MG63 (cell line): Measurements from ENCODE around the gene SETBP1. TPM values are rescaled to one million over a fixed set of nuclear protein-coding genes. Genes with fewer than 3 reads are reported as not detected.

Experiments
- DNase-seq: peaks from one replicate; pipeline ENCODE4 v3.0.0-alpha.2; 2020
- H3K27me3 ChIP-seq: fragments of 250-450 bp; sonication (Bioruptor Pico); 2 replicates; pipeline ENCODE4 v1.5.1; 2020; ENCODE audit warnings: mild to moderate bottlenecking, moderate library complexity
- H3K36me3 ChIP-seq: fragments of 250-450 bp; sonication (Bioruptor Pico); 2 replicates; pipeline ENCODE4 v1.5.1; 2020; ENCODE audit warnings: mild to moderate bottlenecking, moderate library complexity
- H3K4me3 ChIP-seq: fragments of 250-450 bp; sonication (Bioruptor Pico); 2 replicates; pipeline ENCODE4 v1.5.1; 2020; ENCODE audit warnings: mild to moderate bottlenecking, moderate library complexity
- H3K9me3 ChIP-seq: fragments of 250-450 bp; sonication (Bioruptor Pico); 2 replicates; pipeline ENCODE4 v1.5.1; 2020; ENCODE audit warnings: mild to moderate bottlenecking, moderate library complexity
- total RNA-seq: library from RNA; depleted of rRNA; stranded (reverse); fragments of >200 nt; shearing (Covaris generic); gene quantifications from 2 replicates; pipeline ENCODE4 v1.2.3, GENCODE V29; 2014; ENCODE audit warnings: low replicate concordance

The SETBP1 gene
- total RNA-seq, 1 experiment from 2014 or later, result not detected

DNA sequence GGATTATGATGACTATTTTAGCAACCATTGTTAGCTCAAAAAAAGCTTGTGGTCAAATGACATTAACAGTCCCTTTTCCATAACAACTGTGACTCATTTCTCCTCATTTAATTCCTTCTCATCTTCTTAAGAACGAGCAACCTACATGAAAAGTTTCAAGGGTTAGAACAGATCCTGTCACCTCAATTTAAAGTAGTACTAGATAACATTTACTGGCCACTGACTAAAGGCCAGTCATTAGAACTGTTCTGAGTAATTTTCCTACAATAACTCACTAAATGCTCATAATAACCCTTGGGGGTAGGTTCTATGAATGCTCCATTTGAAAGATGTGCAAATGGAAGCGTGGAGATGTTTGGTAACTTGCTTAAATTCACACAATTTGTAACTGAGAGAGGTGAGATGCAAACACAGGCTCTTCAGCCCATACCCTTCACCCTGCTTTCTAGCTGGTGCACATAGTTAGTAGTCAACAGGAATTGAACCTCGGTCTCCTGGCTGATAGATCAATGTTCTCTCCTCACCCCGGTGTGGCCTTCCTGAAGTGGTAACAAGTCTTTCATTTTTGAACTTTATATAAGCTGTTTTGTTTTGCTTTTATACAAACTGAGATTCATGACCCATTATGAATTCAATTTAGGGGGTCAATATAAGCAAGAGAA is 212.5 kb downstream of the SETBP1 start:
- Histone ChIP-seq H3K4me3 (no peak overlapping the region), H3K36me3 (no peaks in the 10 kb centered on the region), H3K27me3 (no peaks in the 10 kb centered on the region), H3K9me3 (no peaks in the 10 kb centered on the region)
- no peak for DNase-seq

DNA sequence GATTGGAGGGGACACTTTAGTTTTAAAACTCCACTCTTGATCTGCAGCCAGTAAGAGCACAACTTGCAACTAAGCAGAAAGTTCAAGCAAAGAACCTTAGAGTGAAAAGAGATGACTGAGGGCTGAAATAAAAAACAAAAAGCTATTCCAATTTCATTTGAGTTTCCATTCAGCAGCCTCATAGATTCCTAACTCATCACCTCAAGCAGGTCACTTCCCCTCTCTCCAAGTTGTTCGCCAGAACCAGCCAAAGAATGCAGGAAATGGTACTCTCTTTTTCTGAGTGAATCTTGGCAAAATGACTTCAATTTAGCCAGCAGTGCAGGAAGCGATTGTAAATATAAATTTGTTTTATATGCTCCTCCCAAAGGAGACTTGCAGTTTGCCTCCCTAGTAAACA is 213.3 kb downstream of the SETBP1 start:
- H3K4me3 ChIP-seq, result no peak overlapping the region

DNA sequence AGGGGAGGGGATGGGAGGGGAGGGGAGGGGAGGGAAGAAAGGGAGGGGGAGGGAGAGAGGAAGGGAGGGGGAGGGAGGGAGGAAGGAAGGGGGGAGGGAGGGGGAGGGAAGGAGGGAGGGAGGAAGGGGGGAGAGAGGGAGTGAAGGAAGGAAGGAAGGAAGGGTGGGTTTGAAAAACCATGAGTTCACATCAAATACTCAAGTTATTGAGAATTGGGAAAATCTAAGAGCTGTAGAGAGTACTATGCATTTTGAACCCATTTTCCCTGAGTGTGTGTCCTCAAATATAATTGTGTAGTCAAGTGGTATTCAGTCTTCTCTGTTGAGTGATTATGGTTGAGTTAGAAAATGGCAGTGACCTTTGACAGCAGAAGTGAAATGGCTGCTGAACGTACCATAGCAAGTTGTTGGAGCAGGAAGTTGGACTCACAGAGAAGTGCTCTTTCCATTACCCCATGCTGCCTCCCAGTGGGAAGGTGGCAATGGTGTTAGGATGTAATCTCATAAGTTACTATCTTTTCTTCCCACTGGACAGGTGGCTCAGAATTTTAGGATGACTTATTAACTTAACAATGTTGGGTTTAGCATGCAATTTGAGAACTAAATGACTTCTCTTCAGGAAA is 214.6 kb downstream of the SETBP1 start:
- peak; percentile 11 for DNase-seq
- no peaks in the 10 kb centered on the region for H3K27me3 ChIP-seq
- H3K4me3 ChIP-seq, result no peak overlapping the region
- H3K9me3 ChIP-seq, result no peaks in the 10 kb centered on the region
- H3K36me3 ChIP-seq, result no peaks in the 10 kb centered on the region

More for the DNA sequence above, 213.3 kb downstream of the SETBP1 start:
- H3K9me3 ChIP-seq, result no peaks in the 10 kb centered on the region
- no peaks in the 10 kb centered on the region for H3K36me3 ChIP-seq
- no peak for DNase-seq
- H3K27me3 ChIP-seq, result no peaks in the 10 kb centered on the region

DNA sequence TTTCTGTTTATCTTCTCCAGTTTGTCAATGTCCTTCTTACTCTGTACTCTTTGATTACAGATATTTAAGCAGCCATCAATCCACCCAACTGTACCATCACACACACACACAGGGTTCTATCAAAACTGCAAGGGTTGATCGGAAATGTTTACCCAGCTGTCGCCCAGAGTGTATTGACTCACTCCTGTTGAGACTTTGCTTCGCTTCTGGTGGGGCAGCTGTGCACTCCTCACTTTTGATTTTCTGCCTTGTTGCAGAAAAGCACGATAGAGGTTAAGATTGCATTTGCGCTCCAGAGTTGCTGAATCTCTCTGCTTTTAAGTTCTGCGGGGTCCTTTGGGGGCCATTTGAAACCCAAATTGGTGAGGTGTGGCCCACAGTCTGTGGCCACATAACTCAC is 216.2 kb downstream of the SETBP1 start:
- Histone ChIP-seq H3K27me3 (no peaks in the 10 kb centered on the region), H3K4me3 (no peak overlapping the region), H3K9me3 (no peaks in the 10 kb centered on the region), H3K36me3 (no peaks in the 10 kb centered on the region)
- DNase-seq, result no peak

DNA sequence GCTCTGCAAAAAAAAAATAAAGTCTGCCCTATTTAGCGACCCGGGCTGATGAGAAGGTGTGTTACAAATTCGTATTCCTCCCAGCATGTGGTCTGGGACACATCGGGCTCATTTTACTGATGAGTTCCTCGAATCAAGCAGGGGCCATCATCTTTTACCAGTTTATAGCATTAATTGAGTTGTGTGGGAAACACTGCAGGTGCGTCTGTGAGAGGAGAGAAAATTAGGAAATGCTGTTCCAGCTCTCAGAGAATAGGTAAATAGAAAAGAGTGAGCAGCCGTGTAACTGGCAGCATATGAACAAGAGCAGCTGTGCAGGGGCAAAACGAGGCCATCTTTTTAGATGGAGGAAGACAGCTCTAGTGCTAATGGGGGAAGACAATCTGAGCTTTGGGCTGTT is 216.7 kb downstream of the SETBP1 start:
- no peak for DNase-seq
- Histone ChIP-seq H3K9me3 (no peaks in the 10 kb centered on the region), H3K36me3 (no peaks in the 10 kb centered on the region), H3K4me3 (no peak overlapping the region), H3K27me3 (no peaks in the 10 kb centered on the region)

DNA sequence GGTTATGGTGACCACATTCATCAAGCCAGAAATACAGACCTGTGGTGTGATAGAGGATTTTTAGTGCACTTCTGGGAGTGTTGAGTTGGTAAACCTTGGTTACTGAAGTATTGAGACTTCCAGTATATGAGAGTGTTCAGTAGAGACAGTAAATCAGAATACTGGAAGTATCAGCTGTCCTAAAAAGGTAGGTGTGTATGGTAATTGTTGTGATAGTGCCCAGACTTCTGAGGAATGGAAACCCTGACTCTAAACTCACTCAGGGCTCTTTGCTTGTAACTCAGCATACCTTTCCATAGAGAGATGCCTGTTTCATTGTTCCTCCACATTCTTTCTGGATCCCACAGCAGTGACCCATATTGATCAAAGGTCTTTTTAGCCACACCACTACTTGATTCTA is 217.1 kb downstream of the SETBP1 start:
- Histone ChIP-seq H3K36me3 (no peaks in the 10 kb centered on the region), H3K4me3 (no peak overlapping the region), H3K27me3 (no peaks in the 10 kb centered on the region), H3K9me3 (no peaks in the 10 kb centered on the region)
- no peak for DNase-seq

DNA sequence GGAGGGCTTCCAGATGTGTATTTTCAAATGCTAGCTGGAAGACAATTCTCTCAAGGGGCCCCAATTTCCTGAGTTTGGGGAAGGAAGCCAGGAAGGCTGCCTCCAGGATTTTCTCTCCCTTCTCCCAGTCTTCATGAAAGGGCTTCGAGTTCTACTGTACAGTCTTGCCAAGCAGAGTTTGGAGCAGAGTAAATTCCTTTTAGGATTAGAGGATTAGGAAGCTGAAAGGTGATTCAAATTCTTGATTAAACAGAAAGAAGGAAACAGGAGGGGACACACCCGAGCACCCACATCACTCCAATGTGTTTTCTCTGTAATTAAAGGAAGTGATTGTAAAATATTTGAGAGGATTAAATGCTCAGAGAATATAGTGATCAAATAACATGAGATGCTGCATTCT is 217.8 kb downstream of the SETBP1 start:
- DNase-seq, result no peak
- Histone ChIP-seq H3K36me3 (no peaks in the 10 kb centered on the region), H3K27me3 (no peaks in the 10 kb centered on the region), H3K4me3 (no peak overlapping the region), H3K9me3 (no peaks in the 10 kb centered on the region)

DNA sequence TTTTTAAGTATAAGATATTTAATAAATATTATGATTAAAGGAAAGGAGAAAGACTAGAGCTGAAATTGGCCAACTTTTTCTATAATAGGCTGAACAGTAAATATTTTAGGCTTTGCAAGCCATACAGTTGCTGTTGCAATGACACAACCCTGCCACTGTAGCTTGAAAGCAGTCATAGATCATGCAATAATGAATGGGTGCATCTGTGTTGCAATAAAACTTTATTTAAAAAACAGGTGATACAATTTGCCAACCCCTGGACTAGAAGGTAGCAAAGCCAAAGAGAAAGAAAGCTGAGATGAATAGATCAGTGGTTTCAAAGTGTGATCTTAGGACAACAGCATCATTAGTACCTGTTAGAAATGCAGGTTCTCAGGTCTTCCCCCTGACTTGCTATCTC is 219.1 kb downstream of the SETBP1 start:
- H3K9me3 ChIP-seq, result no peaks in the 10 kb centered on the region
- no peaks in the 10 kb centered on the region for H3K27me3 ChIP-seq

DNA sequence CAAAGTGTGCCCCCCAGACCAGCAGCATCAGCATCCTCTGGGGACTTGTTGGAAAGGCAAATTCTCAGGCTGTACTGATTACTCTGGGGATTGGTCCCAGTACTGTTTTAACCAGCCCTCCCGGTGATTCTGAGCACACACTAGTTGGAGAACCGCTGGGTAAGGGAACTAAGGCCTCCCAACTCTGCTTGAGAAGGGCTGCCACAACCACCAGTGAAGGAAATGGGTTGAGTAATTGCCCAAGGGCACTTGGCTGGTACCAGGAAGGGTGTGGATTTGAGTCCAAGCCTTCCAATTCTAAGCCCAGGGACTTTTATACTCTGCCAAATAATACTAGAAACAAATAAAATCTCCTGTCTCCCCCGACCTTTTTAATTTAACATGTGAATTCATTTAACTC is 219.9 kb downstream of the SETBP1 start:
- Histone ChIP-seq H3K4me3 (no peak overlapping the region), H3K27me3 (no peaks in the 10 kb centered on the region), H3K36me3 (no peaks in the 10 kb centered on the region), H3K9me3 (no peaks in the 10 kb centered on the region)
- DNase-seq, result peak; percentile 44

More for the DNA sequence above, 219.1 kb downstream of the SETBP1 start:
- no peak for DNase-seq
- H3K4me3 ChIP-seq, result no peak overlapping the region
- H3K36me3 ChIP-seq, result no peaks in the 10 kb centered on the region

DNA sequence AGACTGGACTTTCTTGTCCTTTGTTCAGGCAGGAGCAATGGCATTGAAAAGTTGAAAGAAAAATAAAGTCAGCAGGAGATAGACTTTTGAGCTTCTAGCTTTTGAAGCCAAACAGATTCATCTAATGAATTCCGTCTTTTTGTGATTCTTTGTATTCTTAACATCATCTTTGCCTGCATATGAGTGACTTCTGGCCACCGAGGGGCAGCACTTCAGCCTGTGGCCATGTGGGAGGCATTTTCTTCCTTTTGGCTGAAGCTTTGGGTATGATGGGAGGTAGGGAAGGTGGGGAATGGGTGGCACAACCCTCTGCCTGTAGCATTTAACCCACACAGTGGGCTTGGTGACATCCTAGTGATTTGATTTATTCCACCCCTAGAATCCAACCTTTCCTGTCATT is 220.6 kb downstream of the SETBP1 start:
- no peak for DNase-seq
- no peak overlapping the region for H3K4me3 ChIP-seq
- H3K36me3 ChIP-seq, result no peaks in the 10 kb centered on the region
- H3K27me3 ChIP-seq, result no peaks in the 10 kb centered on the region
- H3K9me3 ChIP-seq, result no peaks in the 10 kb centered on the region

DNA sequence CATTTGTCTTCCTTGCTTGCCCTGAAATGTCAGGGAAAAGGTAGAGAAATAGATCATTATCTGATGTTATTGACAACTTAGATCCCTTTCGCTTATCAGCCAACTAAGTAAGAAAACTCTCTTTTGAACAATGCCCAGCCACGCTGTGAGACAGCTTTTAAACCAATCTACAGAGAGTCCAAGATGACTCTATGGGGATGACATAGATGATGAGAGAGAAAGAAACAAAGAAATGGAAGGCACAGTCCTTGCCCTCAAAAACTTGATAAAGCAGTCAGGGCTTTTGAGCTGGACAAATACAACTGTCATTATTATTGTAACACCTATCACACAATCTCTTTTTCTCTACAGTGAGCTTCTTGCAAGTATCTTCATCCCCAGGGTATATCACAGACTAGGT is 222.6 kb downstream of the SETBP1 start:
- Histone ChIP-seq H3K36me3 (no peaks in the 10 kb centered on the region), H3K4me3 (no peak overlapping the region), H3K9me3 (no peaks in the 10 kb centered on the region), H3K27me3 (no peaks in the 10 kb centered on the region)
- no peak for DNase-seq

DNA sequence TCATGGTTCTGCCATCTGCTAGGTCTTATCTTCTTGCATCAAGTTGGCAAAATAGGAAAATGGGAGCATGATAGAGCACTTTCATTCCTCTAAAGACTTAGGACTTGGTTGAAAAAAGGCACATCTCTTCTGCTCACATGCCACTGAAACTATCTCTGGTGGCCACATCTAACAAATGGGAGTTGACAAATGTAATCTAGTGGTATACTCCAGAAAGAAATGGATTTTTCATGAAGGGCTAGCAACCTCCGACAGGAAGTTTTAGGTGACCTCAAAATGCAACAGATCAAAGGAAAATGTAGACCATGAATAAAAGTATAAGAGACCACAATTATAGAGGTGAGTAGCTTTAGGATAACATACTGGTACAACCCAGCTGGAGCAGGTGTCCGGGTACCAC is 224.1 kb downstream of the SETBP1 start:
- H3K9me3 ChIP-seq, result no peaks in the 10 kb centered on the region
- H3K4me3 ChIP-seq, result no peak overlapping the region
- DNase-seq, result no peak
- no peaks in the 10 kb centered on the region for H3K27me3 ChIP-seq
- no peaks in the 10 kb centered on the region for H3K36me3 ChIP-seq

DNA sequence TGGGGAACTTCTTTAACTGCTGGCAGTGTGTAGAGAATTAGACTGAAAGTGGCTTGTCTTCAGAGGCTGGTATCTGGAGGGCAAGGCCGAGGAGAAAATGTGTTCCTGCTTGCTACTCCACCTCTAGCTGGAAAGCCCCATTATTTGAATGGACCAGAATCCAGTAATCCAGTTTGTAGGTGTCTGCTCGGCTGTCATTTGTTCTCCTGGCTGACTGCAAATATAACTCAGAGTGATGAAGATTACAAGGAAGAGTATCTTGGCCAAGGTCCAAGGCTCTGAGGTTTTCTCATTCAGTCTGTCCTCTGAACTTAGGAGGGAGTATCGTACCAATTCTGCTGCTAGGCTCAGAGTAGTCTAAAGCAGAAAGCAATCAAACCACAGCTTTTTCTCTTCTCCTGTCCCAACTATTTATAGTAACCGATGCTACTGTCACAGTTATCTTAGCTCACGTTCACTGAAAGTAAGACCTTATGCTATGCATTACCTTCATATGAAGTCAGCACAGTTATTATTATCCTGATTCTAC is 228.6 kb downstream of the SETBP1 start:
- DNase-seq, result no peak
- no peaks in the 10 kb centered on the region for H3K9me3 ChIP-seq

DNA sequence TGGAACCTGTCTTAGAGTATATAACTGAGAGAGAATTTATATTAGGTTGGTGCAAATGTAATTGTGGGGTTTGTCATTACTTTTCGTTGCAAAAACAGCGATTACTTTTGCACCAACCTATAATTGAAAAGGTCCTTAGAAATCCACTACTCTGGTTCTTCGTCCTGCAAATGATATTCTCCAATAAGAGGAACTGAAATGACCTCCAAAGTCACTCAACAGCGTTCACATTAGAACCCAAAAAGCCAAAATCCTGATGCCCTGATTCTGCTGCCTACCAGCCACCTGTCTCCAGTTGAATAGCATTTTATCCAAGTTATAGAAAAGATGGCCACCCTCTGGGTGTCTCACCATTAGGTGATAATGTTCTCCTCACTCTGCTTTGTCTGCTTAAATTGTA is 230.6 kb downstream of the SETBP1 start:
- Histone ChIP-seq H3K4me3 (no peak overlapping the region), H3K36me3 (no peaks in the 10 kb centered on the region), H3K27me3 (no peaks in the 10 kb centered on the region; the same call in 1 of the 2 replicates), H3K9me3 (no peaks in the 10 kb centered on the region)
- DNase-seq, result no peak

More for the DNA sequence above, 228.6 kb downstream of the SETBP1 start:
- no peaks in the 10 kb centered on the region; the same call in 1 of the 2 replicates for H3K27me3 ChIP-seq
- H3K36me3 ChIP-seq, result no peaks in the 10 kb centered on the region
- no peak overlapping the region for H3K4me3 ChIP-seq

DNA sequence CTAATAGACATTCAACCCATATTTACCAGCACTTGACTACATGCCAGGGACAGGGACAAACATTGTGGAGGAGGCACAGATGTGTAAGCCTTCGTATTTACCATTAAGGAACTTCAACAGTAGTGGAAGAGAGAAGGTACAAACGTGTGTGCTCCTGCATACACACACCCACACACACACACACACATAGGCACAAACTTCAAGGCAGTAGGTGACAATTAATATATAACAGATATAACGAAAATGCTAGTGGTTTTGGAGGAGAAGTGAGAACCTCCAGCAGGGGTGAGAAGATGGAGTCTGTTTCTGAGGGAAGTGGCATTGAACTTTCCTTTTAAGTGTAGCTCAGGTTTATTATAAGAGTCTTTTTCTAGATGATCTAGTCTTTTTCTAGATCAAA is 231.1 kb downstream of the SETBP1 start:
- H3K4me3 ChIP-seq, result no peak overlapping the region
- H3K27me3 ChIP-seq, result no peaks in the 10 kb centered on the region; the same call in 1 of the 2 replicates
- no peak for DNase-seq
- H3K9me3 ChIP-seq, result no peaks in the 10 kb centered on the region
- no peaks in the 10 kb centered on the region for H3K36me3 ChIP-seq

DNA sequence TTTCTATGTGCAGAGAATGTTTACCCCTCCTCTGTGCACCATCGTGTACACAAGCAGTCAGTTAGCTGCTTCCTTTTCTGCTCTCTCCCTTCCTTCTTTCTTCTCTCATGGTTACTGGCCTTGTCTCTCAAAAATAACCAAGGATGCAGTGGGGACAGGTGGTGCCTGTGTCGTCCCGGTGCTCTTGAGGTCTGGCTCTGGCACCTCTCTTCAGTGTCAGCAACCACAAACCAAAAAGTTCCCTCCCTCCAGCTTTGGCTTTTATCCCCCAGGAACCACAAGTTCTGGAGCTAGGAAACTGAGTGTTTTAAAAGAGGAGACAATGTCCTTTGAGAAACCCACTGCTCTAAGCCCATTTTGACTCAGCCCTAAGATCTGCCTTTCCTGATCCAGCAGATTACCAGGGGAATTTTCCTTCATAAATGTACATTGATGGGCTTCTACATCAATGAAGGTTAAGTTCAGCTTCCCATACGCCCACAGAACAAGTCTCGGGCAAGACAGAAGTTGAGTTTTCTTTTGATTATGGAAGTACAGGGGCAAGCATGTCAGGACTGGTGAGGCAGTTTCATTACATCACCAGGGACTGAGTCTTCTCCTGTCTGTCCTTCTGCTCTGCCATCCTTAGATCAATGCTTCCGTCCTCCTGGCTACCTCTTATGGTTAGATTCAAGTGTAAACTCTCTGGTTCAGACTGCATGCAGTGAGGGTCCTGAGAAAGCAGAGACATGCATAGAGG is 232.2 kb downstream of the SETBP1 start:
- no peaks in the 10 kb centered on the region for H3K9me3 ChIP-seq
- H3K4me3 ChIP-seq, result no peak overlapping the region
- no peak for DNase-seq
- no peaks in the 10 kb centered on the region for H3K36me3 ChIP-seq
- H3K27me3 ChIP-seq, result no peaks in the 10 kb centered on the region; the same call in 1 of the 2 replicates

DNA sequence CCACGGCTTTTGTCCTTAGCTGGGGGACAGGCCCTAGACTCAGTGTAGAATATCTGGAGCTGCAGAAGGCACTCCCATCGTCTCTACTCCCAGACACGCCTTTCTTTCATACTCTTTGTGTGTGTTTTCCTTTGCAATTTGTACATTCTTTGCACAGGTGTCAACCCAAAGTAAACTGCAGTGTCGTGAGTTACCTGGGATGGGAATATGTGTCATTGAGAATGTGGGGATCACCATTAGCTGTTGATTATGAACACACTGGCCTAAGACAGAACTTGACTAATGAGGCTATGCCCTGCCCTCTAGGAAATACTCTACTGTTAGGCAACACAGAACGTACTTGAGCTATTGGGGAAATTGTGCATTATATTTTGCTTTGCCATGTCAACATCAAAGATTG is 233.3 kb downstream of the SETBP1 start:
- Histone ChIP-seq H3K27me3 (no peaks in the 10 kb centered on the region; the same call in 1 of the 2 replicates), H3K4me3 (no peak overlapping the region), H3K9me3 (no peaks in the 10 kb centered on the region), H3K36me3 (no peaks in the 10 kb centered on the region)
- no peak for DNase-seq
